ENCODE results near the gene NDUFAF3. TPM values are rescaled to one million over a fixed set of nuclear protein-coding genes. Genes with fewer than 3 reads are reported as not detected.

The NDUFAF3 gene, protein sequence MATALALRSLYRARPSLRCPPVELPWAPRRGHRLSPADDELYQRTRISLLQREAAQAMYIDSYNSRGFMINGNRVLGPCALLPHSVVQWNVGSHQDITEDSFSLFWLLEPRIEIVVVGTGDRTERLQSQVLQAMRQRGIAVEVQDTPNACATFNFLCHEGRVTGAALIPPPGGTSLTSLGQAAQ
- total RNA-seq (43.2 TPM), polyA plus RNA-seq (81.6 TPM)

DNA sequence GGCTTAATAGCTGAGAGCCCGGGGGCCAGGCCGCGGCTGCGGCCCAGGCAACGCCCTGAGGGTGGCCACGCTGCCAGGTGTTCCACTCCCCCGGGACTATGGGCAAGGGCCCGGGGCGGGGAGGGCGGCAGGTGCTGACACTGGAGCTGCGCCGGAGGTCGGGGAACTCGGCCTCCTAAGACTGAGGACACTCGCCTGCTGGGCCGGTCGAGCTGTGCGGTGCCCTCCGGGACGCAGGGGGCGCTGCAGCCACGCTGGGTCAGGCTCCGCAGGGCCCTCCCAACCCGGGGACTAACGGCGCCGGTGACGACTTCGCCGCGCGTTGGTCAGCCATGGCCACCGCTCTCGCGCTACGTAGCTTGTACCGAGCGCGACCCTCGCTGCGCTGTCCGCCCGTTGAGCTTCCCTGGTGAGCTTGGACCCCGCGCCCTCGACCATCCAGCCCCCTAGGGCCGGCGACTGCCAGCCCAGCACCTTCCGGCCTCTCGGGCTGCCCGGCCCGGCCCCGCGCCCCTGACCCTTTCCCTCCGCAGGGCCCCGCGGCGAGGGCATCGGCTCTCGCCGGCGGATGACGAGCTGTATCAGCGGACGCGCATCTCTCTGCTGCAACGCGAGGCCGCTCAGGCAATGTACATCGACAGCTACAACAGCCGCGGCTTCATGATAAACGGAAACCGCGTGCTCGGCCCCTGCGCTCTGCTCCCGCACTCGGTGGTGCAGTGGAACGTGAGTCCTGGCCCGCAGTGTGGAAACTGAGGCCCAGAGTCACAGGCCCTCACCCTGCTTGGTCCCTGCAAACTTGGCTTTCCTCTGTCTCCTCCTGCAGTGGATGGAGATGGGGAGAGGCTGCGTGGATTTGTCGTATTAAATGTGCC lies at the start of gene NDUFAF3:
NDUFAF3 (plus strand) TSS at position 309 of the 875 bp plus-strand sequence; CDS start at position 333, 24 bp downstream.
- Histone ChIP-seq H3K27ac (ENCODE audit: low read depth) (peak within 1 kb of the TSS; percentile 97), H3K4me3 (ENCODE audit: low read depth, low read length) (peak within 1 kb of the TSS; percentile 64), H3K4me1 (ENCODE audit: insufficient read depth) (no peaks in the 10 kb centered on the region), H3K36me3 (ENCODE audit: insufficient read depth) (peaks cover 4% of the 10 kb centered on the region)
- WGBS, result under 1% methylated on average over 83 of the region's 83 CpGs
- peak; percentile 57 for DNase-seq (ENCODE audit: extremely low spot score)

DNA sequence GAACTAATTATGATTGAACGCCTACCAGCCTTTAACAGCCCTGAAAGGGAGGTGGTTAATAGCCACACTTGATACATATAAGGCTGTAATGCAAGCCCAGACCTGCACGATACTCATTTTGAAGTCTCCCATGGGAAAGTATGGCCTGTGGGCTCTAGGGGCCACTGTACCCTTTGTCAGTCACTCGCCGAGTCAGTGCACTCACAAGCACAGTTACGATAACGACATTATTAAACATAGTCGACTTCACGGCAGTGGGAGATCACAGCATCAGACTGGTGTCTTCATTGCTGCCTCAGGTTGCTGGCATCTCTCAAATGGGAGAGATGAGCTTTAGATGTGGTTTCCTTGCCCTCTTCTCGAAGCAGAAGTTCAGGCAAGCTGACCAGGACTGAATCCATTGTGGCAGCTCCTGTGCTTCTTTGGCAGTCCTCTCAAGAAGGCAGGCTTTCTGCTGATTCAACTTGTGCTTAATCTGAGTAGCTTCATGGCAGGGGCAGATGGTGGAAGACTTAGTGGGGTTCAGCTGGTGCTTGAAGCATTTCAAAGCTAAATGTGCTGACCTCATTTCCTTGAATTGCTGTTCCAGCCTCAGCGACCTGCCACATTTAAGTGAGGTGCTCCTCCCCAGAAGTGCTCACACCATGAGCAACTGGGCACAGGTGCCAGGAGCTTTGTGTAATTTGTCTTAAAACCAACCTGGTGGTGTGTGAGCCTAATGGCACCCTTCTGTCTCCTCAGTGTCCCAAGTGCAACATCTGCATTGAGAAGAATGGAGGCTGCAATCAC lies 47.7 kb upstream of the NDUFAF3 start:
- DNase-seq (ENCODE audit: extremely low spot score), result no peak
- 92% methylated on average over 10 of the region's 10 CpGs for WGBS
- H3K4me1 ChIP-seq (ENCODE audit: insufficient read depth), result no peaks in the 10 kb centered on the region
- H3K27ac ChIP-seq (ENCODE audit: low read depth), result no peak overlapping the region
- no peak overlapping the region for H3K4me3 ChIP-seq (ENCODE audit: low read depth, low read length)
- H3K36me3 ChIP-seq (ENCODE audit: insufficient read depth), result peaks cover 2% of the 10 kb centered on the region

DNA sequence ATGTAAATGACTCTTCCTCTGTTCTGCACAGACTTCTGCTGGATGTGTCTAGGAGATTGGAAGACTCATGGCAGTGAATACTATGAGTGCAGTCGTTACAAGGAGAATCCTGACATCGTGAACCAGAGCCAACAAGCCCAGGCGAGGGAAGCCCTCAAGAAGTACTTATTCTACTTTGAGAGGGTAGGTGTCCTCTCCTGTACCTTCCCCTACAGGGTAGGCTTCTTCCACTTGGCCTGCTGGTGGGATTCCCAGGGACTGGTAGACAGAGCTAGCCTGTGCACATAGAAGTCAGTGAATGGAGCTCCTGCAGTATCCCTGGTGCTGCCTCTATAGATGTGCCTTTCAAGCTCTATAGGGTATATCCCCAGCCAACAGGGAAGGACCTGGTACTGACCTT lies 42.5 kb upstream of the NDUFAF3 start:
- WGBS, result 95% methylated on average over 3 of the region's 3 CpGs
- H3K36me3 ChIP-seq (ENCODE audit: insufficient read depth), result no peaks in the 10 kb centered on the region
- H3K4me3 ChIP-seq (ENCODE audit: low read depth, low read length), result no peak overlapping the region

DNA sequence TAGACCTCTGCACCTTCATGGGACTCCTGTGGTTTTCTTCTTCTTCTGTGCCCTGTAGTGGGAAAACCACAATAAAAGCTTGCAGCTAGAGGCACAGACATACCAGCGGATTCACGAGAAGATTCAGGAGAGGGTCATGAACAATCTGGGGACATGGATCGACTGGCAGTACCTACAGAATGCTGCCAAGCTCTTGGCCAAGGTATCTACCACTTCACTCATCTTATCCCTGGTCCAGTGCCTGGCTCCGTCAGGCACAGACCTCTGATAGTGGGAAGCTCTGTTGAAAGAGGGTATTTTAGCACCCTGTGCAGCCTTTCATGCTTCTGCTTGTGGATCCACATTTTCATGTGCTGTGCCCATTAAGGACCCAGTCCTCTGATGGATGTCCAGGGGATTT lies 41.6 kb upstream of the NDUFAF3 start:
- H3K27ac ChIP-seq (ENCODE audit: low read depth), result no peak overlapping the region
- DNase-seq (ENCODE audit: extremely low spot score), result no peak
- H3K36me3 ChIP-seq (ENCODE audit: insufficient read depth), result no peaks in the 10 kb centered on the region
- 93% methylated on average over 4 of the region's 4 CpGs for WGBS
- no peaks in the 10 kb centered on the region for H3K4me1 ChIP-seq (ENCODE audit: insufficient read depth)
- no peak overlapping the region for H3K4me3 ChIP-seq (ENCODE audit: low read depth, low read length)

More for the DNA sequence above, 42.5 kb upstream of the NDUFAF3 start:
- DNase-seq (ENCODE audit: extremely low spot score), result no peak
- no peak overlapping the region for H3K27ac ChIP-seq (ENCODE audit: low read depth)
- H3K4me1 ChIP-seq (ENCODE audit: insufficient read depth), result no peaks in the 10 kb centered on the region

DNA sequence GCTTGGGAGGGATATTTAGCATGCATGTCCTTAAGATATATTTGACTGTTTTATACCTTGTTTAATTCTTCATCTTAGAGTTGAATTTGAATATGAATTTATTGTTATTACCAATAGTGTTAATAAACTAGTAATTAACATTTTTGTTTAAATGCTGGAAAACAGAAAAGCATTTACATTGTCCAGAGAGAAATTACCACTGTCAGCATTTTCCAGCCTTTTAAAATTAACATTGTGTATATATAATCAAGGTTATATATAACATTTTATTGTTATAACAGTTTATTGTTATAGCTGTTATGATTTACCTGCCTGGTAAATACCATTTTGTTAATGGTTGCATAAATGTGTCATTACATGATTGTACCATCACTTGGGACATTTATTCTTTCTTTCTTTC lies 39.9 kb upstream of the NDUFAF3 start:
- DNase-seq (ENCODE audit: extremely low spot score), result no peak
- H3K36me3 ChIP-seq (ENCODE audit: insufficient read depth), result no peaks in the 10 kb centered on the region
- no peak overlapping the region for H3K27ac ChIP-seq (ENCODE audit: low read depth)
- H3K4me1 ChIP-seq (ENCODE audit: insufficient read depth), result no peaks in the 10 kb centered on the region
- H3K4me3 ChIP-seq (ENCODE audit: low read depth, low read length), result no peak overlapping the region

DNA sequence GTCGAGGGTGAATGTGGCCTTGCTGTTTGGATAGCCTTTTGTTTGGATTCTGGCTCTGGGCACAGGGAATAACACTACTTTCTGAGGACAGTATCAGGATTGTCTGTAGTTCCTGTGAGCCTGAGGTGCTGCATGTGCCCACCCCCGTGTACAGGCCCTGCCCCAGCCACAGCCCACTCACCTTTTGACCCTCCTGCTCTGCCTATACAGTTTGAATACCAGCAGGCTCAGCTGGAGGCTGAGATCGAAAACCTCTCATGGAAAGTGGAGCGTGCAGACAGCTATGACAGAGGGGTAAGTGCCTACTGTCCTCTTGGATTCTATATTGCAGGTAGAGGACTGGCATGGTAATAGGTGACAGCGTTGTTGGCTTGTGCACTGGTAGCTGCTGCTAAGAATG lies 39.2 kb upstream of the NDUFAF3 start:
- 81% methylated on average over 5 of the region's 5 CpGs for WGBS
- H3K4me3 ChIP-seq (ENCODE audit: low read depth, low read length), result no peak overlapping the region
- H3K4me1 ChIP-seq (ENCODE audit: insufficient read depth), result no peaks in the 10 kb centered on the region
- H3K36me3 ChIP-seq (ENCODE audit: insufficient read depth), result no peaks in the 10 kb centered on the region
- DNase-seq (ENCODE audit: extremely low spot score), result no peak
- no peak overlapping the region for H3K27ac ChIP-seq (ENCODE audit: low read depth)

DNA sequence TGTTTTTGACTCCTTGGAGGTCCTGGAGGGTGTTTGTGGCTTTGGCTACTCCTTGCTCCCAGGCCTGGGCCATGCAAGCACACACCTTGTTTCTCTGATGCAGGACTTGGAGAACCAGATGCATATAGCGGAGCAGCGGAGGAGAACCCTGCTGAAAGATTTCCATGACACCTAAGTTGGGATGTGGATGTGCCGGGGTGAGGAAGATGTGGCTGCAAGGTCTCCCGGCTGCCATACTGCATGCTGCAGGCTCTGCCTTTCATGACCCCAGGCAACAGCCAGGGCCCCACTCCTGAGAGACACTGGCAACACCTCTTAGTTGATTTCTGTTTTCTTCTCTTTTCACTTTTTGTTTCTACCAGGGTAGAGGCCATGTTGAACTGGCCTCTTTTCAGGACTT lies 38.8 kb upstream of the NDUFAF3 start:
- Histone ChIP-seq H3K36me3 (ENCODE audit: insufficient read depth) (no peaks in the 10 kb centered on the region), H3K4me3 (ENCODE audit: low read depth, low read length) (no peak overlapping the region), H3K4me1 (ENCODE audit: insufficient read depth) (no peaks in the 10 kb centered on the region), H3K27ac (ENCODE audit: low read depth) (no peak overlapping the region)
- DNase-seq (ENCODE audit: extremely low spot score), result no peak
- WGBS, result 95% methylated on average over 4 of the region's 4 CpGs

DNA sequence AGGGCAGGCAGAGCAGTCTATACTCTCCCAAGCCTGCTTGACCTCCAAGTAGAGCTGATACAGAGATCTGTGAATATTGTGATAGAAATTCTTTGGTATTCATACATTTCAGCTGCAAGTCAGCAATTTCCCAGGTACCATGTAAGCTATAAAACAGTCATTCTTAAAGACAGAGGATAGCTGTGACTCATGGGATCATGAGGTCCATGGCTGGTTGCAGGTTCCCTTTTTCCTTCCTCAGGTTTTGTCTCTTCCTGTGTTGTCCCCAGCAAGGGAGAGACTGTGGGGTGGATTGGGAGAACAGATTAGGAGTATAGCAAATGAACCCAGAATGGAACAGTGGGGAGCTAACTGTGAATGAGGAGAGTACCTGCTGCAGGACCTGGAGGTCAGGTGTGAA lies 37.3 kb upstream of the NDUFAF3 start:
- H3K27ac ChIP-seq (ENCODE audit: low read depth), result no peak overlapping the region
- DNase-seq (ENCODE audit: extremely low spot score), result no peak
- no peaks in the 10 kb centered on the region for H3K36me3 ChIP-seq (ENCODE audit: insufficient read depth)
- no peak overlapping the region for H3K4me3 ChIP-seq (ENCODE audit: low read depth, low read length)
- no peaks in the 10 kb centered on the region for H3K4me1 ChIP-seq (ENCODE audit: insufficient read depth)

DNA sequence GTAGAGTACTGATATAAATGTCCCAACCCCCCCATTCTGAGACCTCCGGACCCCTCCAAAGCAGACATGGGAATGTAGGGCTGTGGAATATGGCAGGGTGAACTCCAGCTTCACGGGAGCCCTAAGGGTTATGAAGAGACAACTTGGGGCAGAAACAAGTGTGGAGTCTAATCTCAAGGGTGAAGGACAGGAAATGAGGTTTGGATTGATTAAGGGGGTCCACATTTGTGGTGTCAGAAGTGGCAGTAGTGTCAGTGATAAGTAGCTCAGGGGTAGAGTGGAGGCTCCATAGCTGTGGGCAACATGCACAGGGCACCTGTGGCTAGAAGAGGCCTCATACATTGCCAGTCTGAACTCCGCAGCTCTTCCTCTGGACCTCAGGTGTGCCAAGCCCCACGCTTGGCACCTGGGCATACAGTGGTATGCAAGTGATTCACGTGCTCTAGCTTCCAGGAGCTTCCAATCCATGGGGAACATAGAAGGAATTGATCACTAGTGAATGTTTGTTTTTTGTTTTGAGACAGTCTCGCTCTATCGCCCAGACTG lies 36.0 kb upstream of the NDUFAF3 start:
- Histone ChIP-seq H3K4me1 (ENCODE audit: insufficient read depth) (no peaks in the 10 kb centered on the region), H3K4me3 (ENCODE audit: low read depth, low read length) (no peak overlapping the region), H3K27ac (ENCODE audit: low read depth) (no peak overlapping the region), H3K36me3 (ENCODE audit: insufficient read depth) (no peaks in the 10 kb centered on the region)
- DNase-seq (ENCODE audit: extremely low spot score), result no peak
- 92% methylated on average over 7 of the region's 7 CpGs for WGBS

DNA sequence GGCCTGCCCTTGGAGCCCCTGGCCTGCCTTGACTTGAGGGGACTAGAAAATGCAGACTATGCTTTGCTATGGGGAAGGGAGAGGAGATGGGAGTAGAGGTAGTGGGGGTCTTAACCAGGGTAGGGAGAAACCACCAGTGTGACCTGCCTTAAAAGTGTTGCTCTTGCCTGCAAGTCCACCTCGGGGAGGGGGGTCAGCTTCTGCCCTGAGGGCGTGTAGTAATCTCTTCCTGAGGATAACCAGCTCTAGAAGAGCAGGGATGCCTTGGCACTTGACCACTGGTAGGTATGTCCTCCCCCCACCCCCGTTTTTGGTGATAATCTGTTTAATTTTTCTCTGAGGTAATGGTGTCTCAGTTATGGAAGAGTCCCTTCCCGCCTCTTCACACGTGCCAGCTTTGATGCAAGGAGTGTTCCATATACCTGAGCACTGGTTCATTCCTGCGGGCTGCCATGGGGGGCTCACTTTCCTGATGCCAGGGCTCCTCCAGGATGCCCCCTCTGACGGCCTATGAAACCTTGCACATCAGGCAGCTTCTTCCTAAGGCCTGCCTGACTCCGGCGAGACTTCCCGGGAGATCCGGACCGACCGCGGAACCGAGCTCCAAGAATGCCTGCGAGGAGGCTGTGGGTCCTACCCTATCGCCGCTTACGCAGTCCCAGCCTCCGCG lies 32.7 kb upstream of the NDUFAF3 start:
- 2% methylated on average over 21 of the region's 21 CpGs for WGBS
- no peaks in the 10 kb centered on the region for H3K4me1 ChIP-seq (ENCODE audit: insufficient read depth)
- peak overlapping the region; percentile 92 for H3K27ac ChIP-seq (ENCODE audit: low read depth)
- DNase-seq (ENCODE audit: extremely low spot score), result no peak
- H3K4me3 ChIP-seq (ENCODE audit: low read depth, low read length), result peak overlapping the region; percentile 78
- H3K36me3 ChIP-seq (ENCODE audit: insufficient read depth), result no peaks in the 10 kb centered on the region

DNA sequence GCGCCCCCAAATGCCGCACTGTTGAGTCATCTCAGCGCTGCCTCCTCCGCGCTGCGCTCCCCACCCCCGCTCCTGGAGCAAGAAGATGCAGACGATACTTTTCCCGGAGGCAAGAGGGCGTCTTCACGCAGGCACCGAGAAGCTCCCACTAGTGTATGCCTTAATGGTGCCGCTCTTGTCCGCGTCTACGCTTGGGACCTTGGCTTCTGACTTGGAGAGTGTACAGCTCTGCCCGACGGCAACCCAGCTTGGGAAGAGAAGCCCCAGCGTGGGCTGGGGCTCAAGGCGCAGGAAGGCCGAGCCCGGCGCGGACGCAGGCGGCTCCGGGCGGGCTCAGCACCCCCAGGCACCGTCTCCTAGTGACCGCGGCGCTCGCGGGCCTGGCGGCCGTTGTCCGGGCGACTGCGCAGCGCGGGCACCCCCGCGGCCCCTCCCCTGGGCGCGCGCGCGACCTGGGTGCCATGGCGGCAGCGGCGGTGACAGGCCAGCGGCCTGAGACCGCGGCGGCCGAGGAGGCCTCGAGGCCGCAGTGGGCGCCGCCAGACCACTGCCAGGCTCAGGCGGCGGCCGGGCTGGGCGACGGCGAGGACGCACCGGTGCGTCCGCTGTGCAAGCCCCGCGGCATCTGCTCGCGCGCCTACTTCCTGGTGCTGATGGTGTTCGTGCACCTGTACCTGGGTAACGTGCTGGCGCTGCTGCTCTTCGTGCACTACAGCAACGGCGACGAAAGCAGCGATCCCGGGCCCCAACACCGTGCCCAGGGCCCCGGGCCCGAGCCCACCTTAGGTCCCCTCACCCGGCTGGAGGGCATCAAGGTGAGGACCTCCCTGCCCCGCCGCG lies 31.9 kb upstream of the NDUFAF3 start, which contains the start of gene P4HTM:
P4HTM (plus strand) TSS at position 446 of the 840 bp plus-strand sequence; CDS start at position 462, 16 bp downstream.
- WGBS, result under 1% methylated on average over 91 of the region's 91 CpGs
- DNase-seq (ENCODE audit: extremely low spot score), result peak; percentile 79
- no peaks in the 10 kb centered on the region for H3K36me3 ChIP-seq (ENCODE audit: insufficient read depth)
- H3K27ac ChIP-seq (ENCODE audit: low read depth), result peak within 1 kb of the TSS; percentile 92
- H3K4me1 ChIP-seq (ENCODE audit: insufficient read depth), result no peaks in the 10 kb centered on the region
- H3K4me3 ChIP-seq (ENCODE audit: low read depth, low read length), result peak within 1 kb of the TSS; percentile 78

DNA sequence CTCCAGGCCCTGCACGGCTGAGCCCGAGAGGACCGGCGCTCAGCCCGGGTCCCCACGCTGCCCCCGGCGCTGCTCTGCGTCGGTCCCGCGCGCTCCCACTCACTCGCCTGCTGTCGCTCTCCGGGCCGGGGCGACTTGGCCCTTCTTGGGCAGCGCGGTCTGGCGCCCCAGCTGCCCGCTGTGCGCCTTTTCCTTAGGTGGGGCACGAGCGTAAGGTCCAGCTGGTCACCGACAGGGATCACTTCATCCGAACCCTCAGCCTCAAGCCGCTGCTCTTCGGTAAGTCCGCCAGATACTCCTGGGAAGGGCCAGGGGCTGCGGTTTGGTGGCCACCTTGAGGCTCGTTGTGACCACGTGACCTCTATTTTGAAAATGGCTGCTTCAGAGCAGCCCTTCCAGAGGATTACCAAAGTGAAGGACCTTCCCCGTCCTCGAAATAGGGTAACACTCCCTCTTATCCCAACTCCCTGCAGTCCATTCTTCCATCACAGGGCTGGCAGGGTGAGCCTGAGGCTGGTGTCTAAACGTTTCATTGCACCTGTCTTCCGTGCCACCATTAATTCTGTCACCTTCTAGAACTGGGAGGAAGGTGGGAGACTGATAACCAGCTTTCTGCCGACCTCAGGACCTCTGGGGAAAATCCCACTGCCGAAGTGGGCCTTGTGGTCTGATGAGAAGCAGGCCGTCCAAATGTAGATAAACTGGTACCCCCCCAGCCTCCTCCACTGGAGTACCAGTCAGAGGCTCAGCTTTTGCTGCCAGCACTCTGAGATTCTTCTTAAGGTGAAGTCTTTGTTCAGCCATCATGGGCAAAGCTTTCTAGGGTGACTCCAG lies 31.1 kb upstream of the NDUFAF3 start:
- no peaks in the 10 kb centered on the region for H3K36me3 ChIP-seq (ENCODE audit: insufficient read depth)
- peak overlapping the region; percentile 78 for H3K4me3 ChIP-seq (ENCODE audit: low read depth, low read length)
- no peaks in the 10 kb centered on the region for H3K4me1 ChIP-seq (ENCODE audit: insufficient read depth)
- peak overlapping the region; percentile 92 for H3K27ac ChIP-seq (ENCODE audit: low read depth)
- no peak for DNase-seq (ENCODE audit: extremely low spot score)
- 5% methylated on average over 40 of the region's 40 CpGs for WGBS

Data from urinary bladder (tissue), 4 donors.